A549 (cell line): Measurements from ENCODE around the gene KRTAP19-3. TPM values are rescaled to one million over a fixed set of nuclear protein-coding genes. Genes with fewer than 3 reads are reported as not detected.

Experiments used
- ATAC-seq, 2 experiments: fragments of 200-7000 bp in 1 of 2; fragments of >200 bp in 1 of 2; cut with Nextera tagmentation in 1 of 2; cut with Tn5 transposase in 1 of 2; 3 replicates each; pipeline versions ENCODE4 v1.8.0 to v1.9.1; 2018 to 2020; ENCODE audit warnings: mild to moderate bottlenecking in 1 of 2, moderate library complexity in 1 of 2
- CTCF ChIA-PET: fragments of 300-600 bp; sonication (Branson Sonifier 250); formaldehyde crosslinking; extraction: SDS; loops from one replicate; lab custom pipeline; 2021; ENCODE audit warnings: antibody characterized with exemption, inconsistent platforms; lab: Yijun Ruan, JAX
- POLR2A ChIA-PET: fragments of 350-600 bp; formaldehyde crosslinking; extraction: SDS; loops from one replicate; lab custom pipeline; 2021; ENCODE audit warnings: antibody characterized with exemption, inconsistent platforms; lab: Yijun Ruan, JAX
- DNase-seq, 2 experiments: peaks; one replicate each; pipeline versions ENCODE4 v3.0.0 to v3.0.0-alpha.2; 2011 to 2016; ENCODE audit warnings: low read depth in 1 of 2, low spot score in 1 of 2
- FAIRE-seq: peaks from 2 replicates; lab custom pipeline; 2011; peaks lifted over from hg19 to GRCh38; lab: Jason Lieb, UNC
- H3K27ac ChIP-seq, 2 experiments: fragments of >200 bp; sonication (Bioruptor Twin); formaldehyde crosslinking; 3 replicates each; pipeline ENCODE4 v1.5.1; 2016 to 2017
- H3K4me1 ChIP-seq: fragments of >200 bp; sonication (Bioruptor Twin); formaldehyde crosslinking; 3 replicates; pipeline ENCODE4 v1.6.1; 2016
- H3K4me2 ChIP-seq: fragments of >200 bp; sonication (Bioruptor Twin); formaldehyde crosslinking; 3 replicates; pipeline ENCODE4 v1.6.1; 2016
- H3K4me3 ChIP-seq: fragments of >200 bp; sonication (Bioruptor Twin); formaldehyde crosslinking; 3 replicates; pipeline ENCODE4 v1.5.1; 2016
- H3K9me3 ChIP-seq: fragments of >200 bp; sonication (Bioruptor Twin); formaldehyde crosslinking; 3 replicates; pipeline ENCODE4 v1.6.1; 2016
- BHLHE40 ChIP-seq: IDR thresholded peaks from 2 replicates; pipeline ENCODE4 v1.6.1; 2012; ENCODE audit warnings: low read depth, low read length, inconsistent platforms
- CEBPB ChIP-seq, 2 experiments: fragments of >200 bp in 1 of 2; sonication (Bioruptor Twin) in 1 of 2; formaldehyde crosslinking in 1 of 2; IDR thresholded peaks; 2 replicates each; pipeline ENCODE4 v1.6.1; 2012 to 2016
- CHD4 ChIP-seq: fragments of 200-600 bp; sonication (generic); IDR thresholded peaks from 2 replicates; pipeline ENCODE4 v1.6.1; 2016; ENCODE audit warnings: antibody characterized with exemption, mild to moderate bottlenecking, borderline replicate concordance
- FOSL2 ChIP-seq, 2 experiments: fragments of 450-650 bp in 1 of 2; fragments of >200 bp in 1 of 2; sonication (Bioruptor Twin) in 1 of 2; formaldehyde crosslinking; IDR thresholded peaks; 2 replicates each; pipeline versions ENCODE4 v1.5.0 to v1.6.1; 2016 to 2020; ENCODE audit warnings: mild to moderate bottlenecking in 1 of 2, moderate library complexity in 1 of 2
- HEYL ChIP-seq: fragments of 250-450 bp; sonication (Bioruptor Pico); IDR thresholded peaks from 2 replicates; pipeline ENCODE4 v1.8.0; 2021; ENCODE audit warnings: mild to moderate bottlenecking, moderate library complexity
- HOXB5 ChIP-seq: fragments of 250-450 bp; sonication (Bioruptor Pico); IDR thresholded peaks from 2 replicates; pipeline ENCODE4 v1.5.0; 2020; ENCODE audit warnings: mild to moderate bottlenecking, moderate library complexity
- KDM1A ChIP-seq: fragments of 200-600 bp; sonication (generic); IDR thresholded peaks from 2 replicates; pipeline ENCODE4 v1.6.1; 2016; ENCODE audit warnings: low read depth, mild to moderate bottlenecking
- KDM5A ChIP-seq: fragments of 200-600 bp; sonication (generic); IDR thresholded peaks from 2 replicates; pipeline ENCODE4 v1.6.1; 2016; ENCODE audit warnings: antibody characterized with exemption, mild to moderate bottlenecking
- NR3C1 ChIP-seq: fragments of >200 bp; sonication (Bioruptor Twin); formaldehyde crosslinking; IDR thresholded peaks from 3 replicates; pipeline ENCODE4 v1.6.1; 2017
- SMC3 ChIP-seq: fragments of >200 bp; sonication (Bioruptor Twin); formaldehyde crosslinking; IDR thresholded peaks from 3 replicates; pipeline ENCODE4 v1.6.1; 2018; ENCODE audit warnings: inconsistent platforms
- TP53 ChIP-seq: fragments of 250-450 bp; sonication (Bioruptor Pico); IDR thresholded peaks from 2 replicates; pipeline ENCODE4 v1.5.0; 2021; ENCODE audit warnings: mild to moderate bottlenecking, moderate library complexity
- ZC3H11A ChIP-seq: fragments of 450-650 bp; IDR thresholded peaks from 2 replicates; pipeline ENCODE4 v1.6.1; 2014; ENCODE audit warnings: antibody characterized with exemption, mild to moderate bottlenecking
- polyA plus RNA-seq, 4 experiments: library from polyadenylated mRNA; depleted of rRNA in 3 of 4; stranded (reverse); fragments of >200 nt; fragmentation: RNase III in 1 of 4; extraction: RNeasy Plus Mini Kit Qiagen cat#74134 plus additional on column Dnase treatment in 1 of 4; gene quantifications; 2 replicates in 3 of 4; 3 replicates in 1 of 4; pipeline ENCODE4 v1.2.3, GENCODE V29; 2011 to 2017
- small RNA-seq, 6 experiments: library from RNA; depleted of rRNA; stranded (forward); fragments of <200 nt; gene quantifications; one replicate each; pipeline ENCODE3, GENCODE V24; 2012
- TF ChIP-seq, protein P1 (sequence below): fragments of 150-350 bp; IDR thresholded peaks from 2 replicates; pipeline ENCODE4 v1.6.1; 2014; ENCODE audit warnings: low read depth, mild to moderate bottlenecking, low read length
- TF ChIP-seq, protein P2 (sequence below): fragments of >200 bp; sonication (Bioruptor Twin); formaldehyde crosslinking; IDR thresholded peaks from 3 replicates; pipeline ENCODE4 v1.5.1; 2016

KRTAP19-3 gene
- polyA plus RNA-seq, 2 of the 4 experiments (the other 2 are of a cell fraction) = not detected

DNA sequence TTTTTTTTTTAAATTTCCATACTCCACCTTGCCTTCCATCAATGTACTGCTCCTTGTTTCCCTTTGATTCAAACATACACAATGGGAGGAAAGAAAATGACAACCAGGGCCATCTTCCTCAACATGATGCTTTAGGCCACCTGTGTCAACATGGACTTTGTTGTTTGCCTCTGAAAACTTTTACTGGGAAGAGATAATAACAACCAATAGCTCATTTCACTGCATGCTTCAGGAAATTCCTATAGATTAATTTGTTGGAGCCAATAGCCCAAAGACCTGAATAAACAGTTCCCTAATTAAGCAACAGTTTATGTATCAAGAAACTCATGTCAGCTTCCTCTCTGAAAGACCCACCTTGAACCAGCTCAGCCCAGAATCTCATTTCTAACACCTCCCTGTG, 48.6 kb downstream of the KRTAP19-3 start:
- DNase-seq = no peak
- Histone ChIP-seq H3K4me2 (no peak overlapping the region), H3K9me3 (no peaks in the 10 kb centered on the region), H3K4me1 (no peaks in the 10 kb centered on the region), H3K27ac (no peak overlapping the region), H3K4me3 (no peak overlapping the region)
- CTCF ChIA-PET = no interaction called here
- FAIRE-seq = no peak
- POLR2A ChIA-PET = no interaction called here
- no peak for ATAC-seq
- no peak for TF ChIP-seq HEYL
- no peak for TF ChIP-seq KDM5A
- no peak for TF ChIP-seq CHD4
- no peak for TF ChIP-seq SMC3
- TF ChIP-seq, protein P1, sequence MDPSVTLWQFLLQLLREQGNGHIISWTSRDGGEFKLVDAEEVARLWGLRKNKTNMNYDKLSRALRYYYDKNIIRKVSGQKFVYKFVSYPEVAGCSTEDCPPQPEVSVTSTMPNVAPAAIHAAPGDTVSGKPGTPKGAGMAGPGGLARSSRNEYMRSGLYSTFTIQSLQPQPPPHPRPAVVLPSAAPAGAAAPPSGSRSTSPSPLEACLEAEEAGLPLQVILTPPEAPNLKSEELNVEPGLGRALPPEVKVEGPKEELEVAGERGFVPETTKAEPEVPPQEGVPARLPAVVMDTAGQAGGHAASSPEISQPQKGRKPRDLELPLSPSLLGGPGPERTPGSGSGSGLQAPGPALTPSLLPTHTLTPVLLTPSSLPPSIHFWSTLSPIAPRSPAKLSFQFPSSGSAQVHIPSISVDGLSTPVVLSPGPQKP = no peak
- TF ChIP-seq, protein P2, sequence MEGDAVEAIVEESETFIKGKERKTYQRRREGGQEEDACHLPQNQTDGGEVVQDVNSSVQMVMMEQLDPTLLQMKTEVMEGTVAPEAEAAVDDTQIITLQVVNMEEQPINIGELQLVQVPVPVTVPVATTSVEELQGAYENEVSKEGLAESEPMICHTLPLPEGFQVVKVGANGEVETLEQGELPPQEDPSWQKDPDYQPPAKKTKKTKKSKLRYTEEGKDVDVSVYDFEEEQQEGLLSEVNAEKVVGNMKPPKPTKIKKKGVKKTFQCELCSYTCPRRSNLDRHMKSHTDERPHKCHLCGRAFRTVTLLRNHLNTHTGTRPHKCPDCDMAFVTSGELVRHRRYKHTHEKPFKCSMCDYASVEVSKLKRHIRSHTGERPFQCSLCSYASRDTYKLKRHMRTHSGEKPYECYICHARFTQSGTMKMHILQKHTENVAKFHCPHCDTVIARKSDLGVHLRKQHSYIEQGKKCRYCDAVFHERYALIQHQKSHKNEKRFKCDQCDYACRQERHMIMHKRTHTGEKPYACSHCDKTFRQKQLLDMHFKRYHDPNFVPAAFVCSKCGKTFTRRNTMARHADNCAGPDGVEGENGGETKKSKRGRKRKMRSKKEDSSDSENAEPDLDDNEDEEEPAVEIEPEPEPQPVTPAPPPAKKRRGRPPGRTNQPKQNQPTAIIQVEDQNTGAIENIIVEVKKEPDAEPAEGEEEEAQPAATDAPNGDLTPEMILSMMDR = no peak
- no peak for TF ChIP-seq BHLHE40
- TF ChIP-seq KDM1A = no peak
- TF ChIP-seq FOSL2 (IDR thresholded peaks at IDR 0.05) = no peak
- TF ChIP-seq FOSL2 (CRISPR knock-in tag; IDR thresholded peaks at IDR 0.05) = no peak
- no peak for TF ChIP-seq CEBPB (IDR thresholded peaks at IDR 0.05)
- no peak for TF ChIP-seq NR3C1
- TF ChIP-seq HOXB5 (CRISPR knock-in tag) = no peak
- TF ChIP-seq TP53 (CRISPR knock-in tag) = no peak
- TF ChIP-seq ZC3H11A = no peak
- TF ChIP-seq, all 56 proteins: peak for 0

Small RNA genes lying within 50 kb of the gene (small RNA-seq; reads per million reads assigned to genes)
- gene AP000567.1 = 0 reads per million in 6 experiments
- 0 reads per million in 6 experiments for gene KRTAP19-10P
- 0 reads per million in 6 experiments for gene KRTAP19-11P
- 0 reads per million in 6 experiments for gene KRTAP19-9P

Other genes starting within 250 kb of the KRTAP19-3 start
- gene KRTAP24-1, start 209.1 kb downstream of the KRTAP19-3 start, polyA plus RNA-seq (2011; rRNA removed) = not detected in 2 replicates
- not detected in 3 replicates for gene KRTAP24-1, start 209.1 kb downstream of the KRTAP19-3 start, polyA plus RNA-seq (2017; fragmentation: RNase III; extraction: RNeasy Plus Mini Kit Qiagen cat#74134 plus additional on column Dnase treatment)
- not detected in 2 replicates for gene KRTAP25-1, start 202.5 kb downstream of the KRTAP19-3 start, polyA plus RNA-seq (2011; rRNA removed)
- gene KRTAP25-1, start 202.5 kb downstream of the KRTAP19-3 start, polyA plus RNA-seq (2017; fragmentation: RNase III; extraction: RNeasy Plus Mini Kit Qiagen cat#74134 plus additional on column Dnase treatment) = not detected in 3 replicates
- gene KRTAP26-1, start 171.7 kb downstream of the KRTAP19-3 start, polyA plus RNA-seq (2011; rRNA removed) = not detected in 2 replicates
- not detected in 3 replicates for gene KRTAP26-1, start 171.7 kb downstream of the KRTAP19-3 start, polyA plus RNA-seq (2017; fragmentation: RNase III; extraction: RNeasy Plus Mini Kit Qiagen cat#74134 plus additional on column Dnase treatment)
- not detected in 2 replicates for gene KRTAP27-1, start 154.3 kb downstream of the KRTAP19-3 start, polyA plus RNA-seq (2011; rRNA removed)
- gene KRTAP27-1, start 154.3 kb downstream of the KRTAP19-3 start, polyA plus RNA-seq (2017; fragmentation: RNase III; extraction: RNeasy Plus Mini Kit Qiagen cat#74134 plus additional on column Dnase treatment) = not detected in 3 replicates
- gene KRTAP23-1, start 143.4 kb downstream of the KRTAP19-3 start, polyA plus RNA-seq (2011; rRNA removed) = not detected in 2 replicates
- gene KRTAP23-1, start 143.4 kb downstream of the KRTAP19-3 start, polyA plus RNA-seq (2017; fragmentation: RNase III; extraction: RNeasy Plus Mini Kit Qiagen cat#74134 plus additional on column Dnase treatment) = not detected in 3 replicates
- gene KRTAP13-2, start 119.7 kb downstream of the KRTAP19-3 start, polyA plus RNA-seq (2011; rRNA removed) = not detected in 2 replicates
- gene KRTAP13-2, start 119.7 kb downstream of the KRTAP19-3 start, polyA plus RNA-seq (2017; fragmentation: RNase III; extraction: RNeasy Plus Mini Kit Qiagen cat#74134 plus additional on column Dnase treatment) = not detected in 3 replicates
- gene KRTAP13-1, start 96.0 kb downstream of the KRTAP19-3 start, polyA plus RNA-seq (2011; rRNA removed) = not detected in 2 replicates
- not detected in 3 replicates for gene KRTAP13-1, start 96.0 kb downstream of the KRTAP19-3 start, polyA plus RNA-seq (2017; fragmentation: RNase III; extraction: RNeasy Plus Mini Kit Qiagen cat#74134 plus additional on column Dnase treatment)
- not detected in 2 replicates for gene KRTAP13-3, start 66.1 kb downstream of the KRTAP19-3 start, polyA plus RNA-seq (2011; rRNA removed)
- not detected in 3 replicates for gene KRTAP13-3, start 66.1 kb downstream of the KRTAP19-3 start, polyA plus RNA-seq (2017; fragmentation: RNase III; extraction: RNeasy Plus Mini Kit Qiagen cat#74134 plus additional on column Dnase treatment)
- gene KRTAP13-4, start 61.8 kb downstream of the KRTAP19-3 start, polyA plus RNA-seq (2011; rRNA removed) = not detected in 2 replicates
- gene KRTAP13-4, start 61.8 kb downstream of the KRTAP19-3 start, polyA plus RNA-seq (2017; fragmentation: RNase III; extraction: RNeasy Plus Mini Kit Qiagen cat#74134 plus additional on column Dnase treatment) = not detected in 3 replicates
- not detected in 2 replicates for gene KRTAP15-1, start 51.7 kb downstream of the KRTAP19-3 start, polyA plus RNA-seq (2011; rRNA removed)
- not detected in 3 replicates for gene KRTAP15-1, start 51.7 kb downstream of the KRTAP19-3 start, polyA plus RNA-seq (2017; fragmentation: RNase III; extraction: RNeasy Plus Mini Kit Qiagen cat#74134 plus additional on column Dnase treatment)
- not detected in 2 replicates for gene KRTAP19-1, start 11.6 kb downstream of the KRTAP19-3 start, polyA plus RNA-seq (2011; rRNA removed)
- not detected in 3 replicates for gene KRTAP19-1, start 11.6 kb downstream of the KRTAP19-3 start, polyA plus RNA-seq (2017; fragmentation: RNase III; extraction: RNeasy Plus Mini Kit Qiagen cat#74134 plus additional on column Dnase treatment)
- not detected in 2 replicates for gene KRTAP19-2, start 4.6 kb downstream of the KRTAP19-3 start, polyA plus RNA-seq (2011; rRNA removed)
- not detected in 3 replicates for gene KRTAP19-2, start 4.6 kb downstream of the KRTAP19-3 start, polyA plus RNA-seq (2017; fragmentation: RNase III; extraction: RNeasy Plus Mini Kit Qiagen cat#74134 plus additional on column Dnase treatment)
- gene KRTAP19-4, start 5.2 kb upstream of the KRTAP19-3 start, polyA plus RNA-seq (2011; rRNA removed) = not detected in 2 replicates
- gene KRTAP19-4, start 5.2 kb upstream of the KRTAP19-3 start, polyA plus RNA-seq (2017; fragmentation: RNase III; extraction: RNeasy Plus Mini Kit Qiagen cat#74134 plus additional on column Dnase treatment) = not detected in 3 replicates
- not detected in 2 replicates for gene KRTAP19-5, start 10.1 kb upstream of the KRTAP19-3 start, polyA plus RNA-seq (2011; rRNA removed)
- not detected in 3 replicates for gene KRTAP19-5, start 10.1 kb upstream of the KRTAP19-3 start, polyA plus RNA-seq (2017; fragmentation: RNase III; extraction: RNeasy Plus Mini Kit Qiagen cat#74134 plus additional on column Dnase treatment)
- not detected in 2 replicates for gene KRTAP19-6, start 49.9 kb upstream of the KRTAP19-3 start, polyA plus RNA-seq (2011; rRNA removed)
- gene KRTAP19-6, start 49.9 kb upstream of the KRTAP19-3 start, polyA plus RNA-seq (2017; fragmentation: RNase III; extraction: RNeasy Plus Mini Kit Qiagen cat#74134 plus additional on column Dnase treatment) = not detected in 3 replicates
- not detected in 2 replicates for gene KRTAP19-7, start 69.3 kb upstream of the KRTAP19-3 start, polyA plus RNA-seq (2011; rRNA removed)
- not detected in 3 replicates for gene KRTAP19-7, start 69.3 kb upstream of the KRTAP19-3 start, polyA plus RNA-seq (2017; fragmentation: RNase III; extraction: RNeasy Plus Mini Kit Qiagen cat#74134 plus additional on column Dnase treatment)
- not detected in 2 replicates for gene KRTAP22-2, start 98.4 kb upstream of the KRTAP19-3 start, polyA plus RNA-seq (2011; rRNA removed)
- gene KRTAP22-2, start 98.4 kb upstream of the KRTAP19-3 start, polyA plus RNA-seq (2017; fragmentation: RNase III; extraction: RNeasy Plus Mini Kit Qiagen cat#74134 plus additional on column Dnase treatment) = not detected in 3 replicates
- gene KRTAP6-3, start 100.4 kb upstream of the KRTAP19-3 start, polyA plus RNA-seq (2011; rRNA removed) = not detected in 2 replicates
- not detected in 3 replicates for gene KRTAP6-3, start 100.4 kb upstream of the KRTAP19-3 start, polyA plus RNA-seq (2017; fragmentation: RNase III; extraction: RNeasy Plus Mini Kit Qiagen cat#74134 plus additional on column Dnase treatment)
- gene KRTAP6-2, start 106.9 kb upstream of the KRTAP19-3 start, polyA plus RNA-seq (2011; rRNA removed) = not detected in 2 replicates
- not detected in 3 replicates for gene KRTAP6-2, start 106.9 kb upstream of the KRTAP19-3 start, polyA plus RNA-seq (2017; fragmentation: RNase III; extraction: RNeasy Plus Mini Kit Qiagen cat#74134 plus additional on column Dnase treatment)
- not detected in 2 replicates for gene KRTAP22-1, start 109.1 kb upstream of the KRTAP19-3 start, polyA plus RNA-seq (2011; rRNA removed)
- gene KRTAP22-1, start 109.1 kb upstream of the KRTAP19-3 start, polyA plus RNA-seq (2017; fragmentation: RNase III; extraction: RNeasy Plus Mini Kit Qiagen cat#74134 plus additional on column Dnase treatment) = not detected in 3 replicates
- gene KRTAP6-1, start 121.9 kb upstream of the KRTAP19-3 start, polyA plus RNA-seq (2011; rRNA removed) = not detected in 2 replicates
- gene KRTAP6-1, start 121.9 kb upstream of the KRTAP19-3 start, polyA plus RNA-seq (2017; fragmentation: RNase III; extraction: RNeasy Plus Mini Kit Qiagen cat#74134 plus additional on column Dnase treatment) = not detected in 3 replicates
- not detected in 2 replicates for gene KRTAP20-1, start 124.4 kb upstream of the KRTAP19-3 start, polyA plus RNA-seq (2011; rRNA removed)
- gene KRTAP20-1, start 124.4 kb upstream of the KRTAP19-3 start, polyA plus RNA-seq (2017; fragmentation: RNase III; extraction: RNeasy Plus Mini Kit Qiagen cat#74134 plus additional on column Dnase treatment) = not detected in 3 replicates
- gene KRTAP20-4, start 128.6 kb upstream of the KRTAP19-3 start, polyA plus RNA-seq (2011; rRNA removed) = not detected in 2 replicates
- not detected in 3 replicates for gene KRTAP20-4, start 128.6 kb upstream of the KRTAP19-3 start, polyA plus RNA-seq (2017; fragmentation: RNase III; extraction: RNeasy Plus Mini Kit Qiagen cat#74134 plus additional on column Dnase treatment)
- gene KRTAP20-2, start 143.2 kb upstream of the KRTAP19-3 start, polyA plus RNA-seq (2011; rRNA removed) = not detected in 2 replicates
- gene KRTAP20-2, start 143.2 kb upstream of the KRTAP19-3 start, polyA plus RNA-seq (2017; fragmentation: RNase III; extraction: RNeasy Plus Mini Kit Qiagen cat#74134 plus additional on column Dnase treatment) = not detected in 3 replicates
- gene KRTAP20-3, start 150.9 kb upstream of the KRTAP19-3 start, polyA plus RNA-seq (2011; rRNA removed) = not detected in 2 replicates
- not detected in 3 replicates for gene KRTAP20-3, start 150.9 kb upstream of the KRTAP19-3 start, polyA plus RNA-seq (2017; fragmentation: RNase III; extraction: RNeasy Plus Mini Kit Qiagen cat#74134 plus additional on column Dnase treatment)
- not detected in 2 replicates for gene KRTAP21-3, start 226.8 kb upstream of the KRTAP19-3 start, polyA plus RNA-seq (2011; rRNA removed)
- not detected in 3 replicates for gene KRTAP21-3, start 226.8 kb upstream of the KRTAP19-3 start, polyA plus RNA-seq (2017; fragmentation: RNase III; extraction: RNeasy Plus Mini Kit Qiagen cat#74134 plus additional on column Dnase treatment)